GM03348 (cell line): ENCODE data around the gene RTL1.

Experiments used
- DNase-seq: peaks from one replicate; pipeline ENCODE4 v3.0.0; 2012; ENCODE audit warnings: low spot score

RTL1 gene

GRCh38 chr14:100834794-100835547, 68.6 kb downstream of the RTL1 start:
- DNase-seq: no peak

GRCh38 chr14:100834082-100834793, 69.3 kb downstream of the RTL1 start:
- DNase-seq: no peak

- no peak for DNase-seq
These were observed 71.1 kb downstream of the RTL1 start for GRCh38 chr14:100832311-100832960.

- DNase-seq: no peak
These were observed 72.8 kb downstream of the RTL1 start for GRCh38 chr14:100830681-100831080.
